ENCODE measurements around the gene FKBP1B.

Gene FKBP1B

DNA sequence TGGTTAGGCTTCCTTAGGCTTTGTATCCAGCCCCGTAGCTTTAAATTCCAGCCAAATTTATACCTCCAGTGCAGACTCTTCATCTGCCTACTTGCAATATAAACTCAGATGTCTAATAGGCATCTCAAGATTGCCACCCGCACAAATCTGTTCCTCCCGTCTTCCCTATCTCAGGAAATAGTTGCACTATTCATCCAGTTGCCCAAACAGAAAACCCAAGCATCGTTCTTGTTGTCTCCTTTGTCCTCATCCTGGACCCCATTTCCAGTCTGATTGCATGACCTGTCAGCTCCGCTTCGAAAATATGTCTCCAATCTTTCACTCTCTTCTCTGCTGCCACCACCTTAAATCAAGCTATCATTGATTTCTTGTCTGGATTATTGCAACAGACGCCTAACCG, 2.3 kb downstream of the FKBP1B start:
- Histone ChIP-seq H3K27me3 (replicated peaks; ENCODE audit: insufficient read depth, low read length) (peaks cover 13% of the 10 kb centered on the region), H2AFZ (ENCODE audit: low read length) (no peak overlapping the region), H3K4me1 (ENCODE audit: low read length) (peaks cover 3% of the 10 kb centered on the region), H4K20me1 (ENCODE audit: insufficient read depth, low read length) (no peaks in the 10 kb centered on the region), H3K27ac (ENCODE audit: low read length) (no peak overlapping the region), H3K9me3 (replicated peaks; ENCODE audit: insufficient read depth, low read length) (no peaks in the 10 kb centered on the region), H3K79me2 (ENCODE audit: low read length) (peaks cover 3% of the 10 kb centered on the region; the same call in 1 of the 2 replicates), H3K36me3 (replicated peaks; ENCODE audit: insufficient read depth, low read length) (no peaks in the 10 kb centered on the region), H3F3A (ENCODE audit: insufficient read depth, low read length) (0 out of 2 replicates have a peak, but pooled peaks cover 2% of the 10 kb centered on the region), H3K4me2 (ENCODE audit: low read depth, low read length) (no peak overlapping the region), H3K9ac (ENCODE audit: low read length) (no peak overlapping the region), H3K4me3 (ENCODE audit: low read length) (no peak overlapping the region), H3K9me2 (replicated peaks; ENCODE audit: insufficient read depth, low read length) (no peaks in the 10 kb centered on the region)
- TF ChIP-seq CTCF (IDR thresholded peaks at IDR 0.05; ENCODE audit: low read length) = no peak
- no peak for TF ChIP-seq EZH2phosphoT487 (IDR thresholded peaks at IDR 0.05; ENCODE audit: low read length)
- no peak for TF ChIP-seq EZH2 (optimal IDR thresholded peaks at IDR 0.05; ENCODE audit: low read depth, low read length)
- DNase-seq = no peak

DNA sequence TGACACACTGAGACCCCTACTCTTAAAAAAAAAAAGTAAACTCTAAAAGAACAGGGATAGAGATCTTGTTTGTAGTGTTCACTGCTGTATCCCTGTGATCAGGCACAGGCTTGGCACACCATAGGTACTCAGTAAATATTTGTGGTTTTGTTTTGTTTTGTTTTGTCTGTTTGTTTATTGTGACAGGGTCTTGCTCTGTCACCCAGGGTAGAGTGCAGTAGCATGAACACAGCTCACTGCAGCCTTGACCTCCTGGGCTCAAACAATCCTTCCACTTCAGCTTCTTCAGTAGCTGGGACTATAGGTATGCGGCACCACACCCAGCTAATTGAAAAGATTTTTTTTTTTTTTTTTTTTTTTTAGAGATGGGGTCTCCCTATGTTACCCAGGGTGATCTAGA, 3.4 kb downstream of the FKBP1B start:
- Histone ChIP-seq H3K79me2 (ENCODE audit: low read length) (no peaks in the 10 kb centered on the region), H3K36me3 (replicated peaks; ENCODE audit: insufficient read depth, low read length) (no peaks in the 10 kb centered on the region), H3K9me3 (replicated peaks; ENCODE audit: insufficient read depth, low read length) (no peaks in the 10 kb centered on the region), H3K9ac (ENCODE audit: low read length) (no peak overlapping the region), H3F3A (ENCODE audit: insufficient read depth, low read length) (0 out of 2 replicates have a peak, but pooled peaks cover 2% of the 10 kb centered on the region), H3K4me2 (ENCODE audit: low read depth, low read length) (no peak overlapping the region), H4K20me1 (ENCODE audit: insufficient read depth, low read length) (no peaks in the 10 kb centered on the region), H3K27ac (ENCODE audit: low read length) (no peak overlapping the region), H2AFZ (ENCODE audit: low read length) (no peak overlapping the region), H3K4me3 (ENCODE audit: low read length) (no peak overlapping the region), H3K4me1 (ENCODE audit: low read length) (no peaks in the 10 kb centered on the region), H3K27me3 (replicated peaks; ENCODE audit: insufficient read depth, low read length) (peaks cover 13% of the 10 kb centered on the region), H3K9me2 (replicated peaks; ENCODE audit: insufficient read depth, low read length) (no peaks in the 10 kb centered on the region)
- no peak for TF ChIP-seq EZH2 (optimal IDR thresholded peaks at IDR 0.05; ENCODE audit: low read depth, low read length)
- no peak for DNase-seq

DNA sequence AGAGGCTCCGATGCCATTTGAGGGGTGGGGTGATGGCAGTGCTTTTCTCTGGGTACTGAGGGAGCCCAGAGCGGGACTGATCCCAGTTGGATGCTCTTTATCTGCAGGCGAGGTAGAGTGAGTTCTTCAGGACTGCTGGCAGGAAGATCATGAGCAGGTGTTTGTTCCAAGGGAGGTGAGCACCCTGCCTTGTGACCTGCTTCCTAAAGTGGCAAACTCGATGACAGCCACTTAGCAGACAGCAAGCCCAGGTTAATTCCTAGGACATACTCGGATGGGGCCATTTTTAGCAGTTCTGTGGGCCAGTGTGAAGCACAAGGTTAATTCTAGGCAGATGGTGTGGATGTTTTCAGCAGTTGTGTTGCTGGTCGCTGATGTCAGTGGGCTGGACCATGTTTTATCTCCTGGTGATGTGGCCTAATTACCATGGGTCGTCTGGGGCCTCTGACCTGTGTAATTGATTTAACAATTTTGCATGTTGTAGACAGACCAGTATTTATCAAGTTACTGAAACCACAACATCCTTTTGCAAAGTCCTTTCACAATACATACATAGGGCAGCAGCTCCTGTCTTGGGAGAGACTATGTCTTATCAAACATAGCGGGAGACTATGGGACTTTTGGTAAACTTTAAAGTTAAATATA, 4.9 kb downstream of the FKBP1B start:
- H3K27ac ChIP-seq (ENCODE audit: low read length) = no peak overlapping the region
- no peaks in the 10 kb centered on the region for H4K20me1 ChIP-seq (ENCODE audit: insufficient read depth, low read length)
- no peak overlapping the region for H3K9ac ChIP-seq (ENCODE audit: low read length)
- H3K9me2 ChIP-seq (replicated peaks; ENCODE audit: insufficient read depth, low read length) = no peaks in the 10 kb centered on the region
- no peaks in the 10 kb centered on the region for H3K36me3 ChIP-seq (replicated peaks; ENCODE audit: insufficient read depth, low read length)
- no peak overlapping the region for H2AFZ ChIP-seq (ENCODE audit: low read length)
- no peak overlapping the region for H3K4me3 ChIP-seq (ENCODE audit: low read length)
- no peak for TF ChIP-seq EZH2 (optimal IDR thresholded peaks at IDR 0.05; ENCODE audit: low read depth, low read length)
- TF ChIP-seq CTCF (IDR thresholded peaks at IDR 0.05; ENCODE audit: low read length) = no peak
- no peak for TF ChIP-seq EZH2phosphoT487 (IDR thresholded peaks at IDR 0.05; ENCODE audit: low read length)
- H3K9me3 ChIP-seq (replicated peaks; ENCODE audit: insufficient read depth, low read length) = no peaks in the 10 kb centered on the region
- H3K79me2 ChIP-seq (ENCODE audit: low read length) = no peaks in the 10 kb centered on the region
- H3K4me2 ChIP-seq (ENCODE audit: low read depth, low read length) = no peak overlapping the region
- H3K27me3 ChIP-seq (replicated peaks; ENCODE audit: insufficient read depth, low read length) = peaks cover 5% of the 10 kb centered on the region
- 0 out of 2 replicates have a peak, but pooled peaks cover 2% of the 10 kb centered on the region for H3F3A ChIP-seq (ENCODE audit: insufficient read depth, low read length)
- DNase-seq = no peak
- H3K4me1 ChIP-seq (ENCODE audit: low read length) = no peaks in the 10 kb centered on the region

DNA sequence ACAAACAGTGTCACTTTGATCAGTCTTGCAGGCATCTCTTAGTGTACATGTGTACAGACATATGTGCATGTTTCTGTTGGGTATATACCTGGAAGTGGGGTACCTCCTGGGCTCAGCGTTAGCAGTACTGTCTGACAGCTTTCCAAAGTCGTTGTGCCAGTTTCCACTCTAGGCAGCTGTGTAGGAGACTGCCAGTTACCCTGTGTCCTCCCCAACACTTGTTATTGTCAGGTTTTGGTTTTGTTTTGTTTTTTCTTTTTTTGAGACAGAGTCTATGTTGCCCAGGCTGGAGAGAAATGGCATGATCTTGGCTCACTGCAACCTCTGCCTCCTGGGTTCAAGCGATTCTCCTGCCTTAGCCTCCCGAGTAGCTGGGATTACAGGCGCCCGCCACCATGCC, 6.2 kb downstream of the FKBP1B start:
- H3K36me3 ChIP-seq (replicated peaks; ENCODE audit: insufficient read depth, low read length) = no peaks in the 10 kb centered on the region
- TF ChIP-seq CTCF (IDR thresholded peaks at IDR 0.05; ENCODE audit: low read length) (no peak), EZH2phosphoT487 (IDR thresholded peaks at IDR 0.05; ENCODE audit: low read length) (no peak), EZH2 (optimal IDR thresholded peaks at IDR 0.05; ENCODE audit: low read depth, low read length) (no peak)
- H4K20me1 ChIP-seq (ENCODE audit: insufficient read depth, low read length) = no peaks in the 10 kb centered on the region
- H3K9me3 ChIP-seq (replicated peaks; ENCODE audit: insufficient read depth, low read length) = no peaks in the 10 kb centered on the region
- no peaks in the 10 kb centered on the region; the same call in 1 of the 2 replicates for H3K27me3 ChIP-seq (replicated peaks; ENCODE audit: insufficient read depth, low read length)
- no peaks in the 10 kb centered on the region for H3K79me2 ChIP-seq (ENCODE audit: low read length)
- no peak overlapping the region for H3K4me3 ChIP-seq (ENCODE audit: low read length)
- no peak for DNase-seq
- no peak overlapping the region for H3K9ac ChIP-seq (ENCODE audit: low read length)
- no peak overlapping the region for H2AFZ ChIP-seq (ENCODE audit: low read length)
- no peaks in the 10 kb centered on the region for H3K9me2 ChIP-seq (replicated peaks; ENCODE audit: insufficient read depth, low read length)
- no peaks in the 10 kb centered on the region for H3K4me1 ChIP-seq (ENCODE audit: low read length)
- no peak overlapping the region for H3K27ac ChIP-seq (ENCODE audit: low read length)
- H3F3A ChIP-seq (ENCODE audit: insufficient read depth, low read length) = 0 out of 2 replicates have a peak, but pooled peaks cover 2% of the 10 kb centered on the region
- no peak overlapping the region for H3K4me2 ChIP-seq (ENCODE audit: low read depth, low read length)
